HTERT RPE-1 (cell line): ENCODE measurements around the gene MSRB3.

Experiments used
- in situ Hi-C: fragments of 300-500 bp; cut with MboI; formaldehyde crosslinking; loops from 4 replicates; pipeline ENCODE4 v1.14.3; 2020; ENCODE audit warnings: low sequenced_read_pairs

Gene MSRB3

DNA sequence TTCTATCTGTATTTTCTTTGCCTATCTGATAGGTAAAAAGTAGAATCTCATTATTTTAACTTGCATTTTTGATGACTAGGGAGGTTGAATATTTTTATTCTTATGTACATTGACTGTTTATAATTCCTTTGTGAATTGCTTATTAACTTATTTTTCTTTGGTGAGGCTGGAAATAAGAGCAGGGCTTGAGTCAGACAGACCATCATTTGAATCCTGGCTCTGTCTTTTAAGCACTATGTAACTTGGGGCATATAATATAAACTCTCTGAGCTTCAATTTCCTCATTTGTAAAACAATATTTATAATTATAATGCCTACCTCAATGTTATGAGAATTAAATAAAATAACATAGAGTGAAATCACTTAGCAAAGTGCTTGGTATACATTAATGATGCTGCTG lies 108.9 kb downstream of the MSRB3 start:
- in situ Hi-C loops = no loop called here

GRCh38 chr12:65389436-65389835 lies 111.0 kb downstream of the MSRB3 start:
- in situ Hi-C loops = no loop called here

- in situ Hi-C loops = no loop called here
Observed at GRCh38 chr12:65391711-65392110, 113.2 kb downstream of the MSRB3 start.

GRCh38 chr12:65392491-65392890 lies 114.0 kb downstream of the MSRB3 start:
- in situ Hi-C loops = no loop called here

GRCh38 chr12:65403188-65403587 lies 124.7 kb downstream of the MSRB3 start:
- in situ Hi-C loops = no loop called here

GRCh38 chr12:65407388-65408149 lies 129.1 kb downstream of the MSRB3 start:
- in situ Hi-C loops = no loop called here

GRCh38 chr12:65408441-65408840 lies 130.0 kb downstream of the MSRB3 start:
- in situ Hi-C loops = no loop called here

DNA sequence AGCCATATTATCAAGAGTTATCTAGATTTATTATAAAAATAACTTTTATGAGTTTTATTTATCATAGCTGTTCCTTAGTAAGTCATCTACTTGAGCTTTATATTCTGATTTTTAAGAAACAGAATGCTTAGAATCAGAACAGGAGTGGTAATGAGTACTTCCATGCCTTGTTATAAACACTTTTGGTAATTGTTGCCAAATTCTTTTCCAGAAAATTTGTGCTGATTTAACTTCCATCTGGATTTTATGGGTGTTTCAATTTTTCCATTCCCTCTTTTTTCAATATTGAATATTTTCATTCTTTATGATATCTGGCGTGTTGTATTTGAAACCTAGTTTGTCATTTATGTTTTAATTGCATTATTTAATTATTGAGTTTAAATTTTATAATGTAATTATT lies 131.2 kb downstream of the MSRB3 start:
- in situ Hi-C loops = no loop called here

- in situ Hi-C loops = no loop called here
Observed at GRCh38 chr12:65411171-65411570, 132.7 kb downstream of the MSRB3 start.

DNA sequence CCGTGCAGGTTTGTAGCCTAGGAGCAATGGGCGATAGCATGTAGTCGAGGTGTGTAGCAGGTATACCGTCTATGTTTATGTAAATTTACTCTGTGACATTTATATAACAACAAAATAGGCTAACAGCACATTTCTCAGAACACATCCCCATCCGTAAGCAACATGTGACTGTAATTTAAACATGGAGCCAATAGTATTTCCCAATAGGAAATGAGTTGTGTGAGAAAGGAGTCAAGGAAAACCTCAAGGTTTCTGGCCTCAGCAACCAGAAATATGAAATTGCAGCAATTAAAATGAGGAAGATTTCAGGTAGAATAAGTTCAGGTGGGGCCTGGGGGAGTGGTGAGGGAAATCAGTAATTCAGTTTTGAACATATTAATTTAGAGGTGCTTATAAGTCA lies 136.0 kb downstream of the MSRB3 start:
- in situ Hi-C loops = no loop called here

DNA sequence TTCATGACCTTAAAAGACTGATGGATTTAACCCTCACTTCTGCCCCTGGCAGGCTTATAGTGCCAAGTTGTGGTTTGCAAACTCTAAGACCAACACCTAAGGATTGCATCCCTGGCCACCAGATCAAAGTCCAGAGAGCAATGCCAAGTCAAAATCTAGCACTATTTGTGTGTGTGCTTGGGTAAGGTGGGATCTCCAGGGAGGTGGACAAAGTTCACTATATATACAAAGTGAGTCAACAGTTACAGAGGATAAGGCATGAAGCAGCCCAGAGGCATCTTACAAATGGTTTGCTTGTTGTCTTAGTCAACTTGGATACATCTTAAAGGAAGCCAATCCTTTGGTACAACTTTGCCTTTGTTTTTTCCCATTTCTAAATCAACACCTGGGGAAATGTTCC lies 137.3 kb downstream of the MSRB3 start:
- in situ Hi-C loops = no loop called here

DNA sequence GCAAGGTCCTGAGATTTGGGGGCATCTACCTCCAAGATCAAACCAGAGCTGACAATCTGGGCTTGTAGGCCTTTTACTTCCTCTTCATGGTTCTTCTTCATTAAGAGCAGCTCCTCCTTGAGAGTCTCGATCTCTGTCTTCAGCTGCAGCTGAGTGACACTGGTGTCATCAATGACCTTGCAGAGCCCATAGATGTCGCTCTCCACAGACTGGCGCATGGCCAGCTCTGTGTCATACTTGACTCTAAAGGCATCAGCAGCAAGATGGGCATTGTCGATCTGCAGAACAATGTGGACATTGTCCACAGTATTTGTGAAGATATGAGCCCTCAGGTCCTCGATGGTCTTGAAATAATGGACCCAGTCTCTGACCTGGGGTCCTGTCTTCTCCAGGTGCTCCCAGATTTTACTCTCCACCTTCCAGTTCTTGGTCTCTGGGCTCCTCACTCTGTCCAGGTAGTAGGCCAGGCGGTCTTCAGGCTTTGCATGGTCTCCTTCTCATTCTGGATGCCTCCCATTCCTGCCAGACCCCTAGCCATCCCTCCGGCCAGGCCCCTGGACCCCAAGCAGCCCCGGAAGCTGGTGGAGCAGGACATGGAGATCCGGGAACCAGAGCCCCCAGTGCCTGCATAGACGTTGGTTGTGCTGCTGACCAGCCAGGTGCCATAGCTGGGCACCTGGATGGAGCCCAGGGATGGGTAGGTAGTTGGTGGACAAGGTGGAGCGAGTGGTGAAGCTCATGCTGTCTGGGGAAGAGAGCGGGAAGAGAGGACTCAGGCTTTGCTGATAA lies 141.0 kb downstream of the MSRB3 start:
- in situ Hi-C loops = no loop called here

- in situ Hi-C loops = no loop called here
Observed at GRCh38 chr12:65420941-65421340, 142.5 kb downstream of the MSRB3 start.

- in situ Hi-C loops = no loop called here
Observed at GRCh38 chr12:65427646-65428045, 149.2 kb downstream of the MSRB3 start.

DNA sequence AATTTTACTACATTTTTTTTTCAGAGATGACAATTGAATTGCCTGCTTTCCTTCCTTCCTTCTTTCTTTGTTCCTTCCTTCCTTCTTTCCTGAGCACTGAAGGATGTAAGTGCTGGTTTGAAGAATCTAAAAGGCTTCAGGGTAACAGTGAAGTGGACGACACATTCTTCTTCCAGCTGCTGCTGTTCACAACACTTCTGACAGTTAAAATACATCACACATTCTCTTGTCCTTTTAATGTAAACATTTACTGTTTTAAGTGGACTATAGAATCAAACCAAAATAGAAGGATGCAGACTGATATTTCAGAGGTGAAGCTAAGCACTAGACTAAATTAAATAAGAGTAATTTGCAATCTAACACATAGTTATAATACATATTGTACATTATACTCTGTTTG lies 151.5 kb downstream of the MSRB3 start:
- in situ Hi-C loops = no loop called here

GRCh38 chr12:65430571-65431306 lies 152.3 kb downstream of the MSRB3 start:
- in situ Hi-C loops = no loop called here

DNA sequence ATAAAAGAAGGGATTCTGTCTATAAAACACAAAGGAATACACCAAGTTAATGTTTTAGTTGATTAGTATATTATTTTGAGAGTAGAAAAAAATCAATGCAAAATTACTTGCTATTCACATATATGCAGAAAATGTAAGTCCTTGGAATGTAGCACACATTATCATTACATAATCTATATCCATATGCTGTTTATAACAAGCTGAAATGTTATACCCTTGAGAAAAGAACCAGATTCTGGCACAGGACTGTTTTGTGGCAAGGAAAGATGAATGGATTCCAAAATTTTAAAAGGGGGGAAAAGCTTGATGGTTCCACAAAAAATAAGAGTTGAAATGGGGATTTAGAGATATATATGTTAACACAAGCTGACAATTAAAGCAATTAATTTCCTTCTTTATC lies 153.6 kb downstream of the MSRB3 start:
- in situ Hi-C loops = no loop called here

GRCh38 chr12:65432651-65433050 lies 154.2 kb downstream of the MSRB3 start:
- in situ Hi-C loops = no loop called here

DNA sequence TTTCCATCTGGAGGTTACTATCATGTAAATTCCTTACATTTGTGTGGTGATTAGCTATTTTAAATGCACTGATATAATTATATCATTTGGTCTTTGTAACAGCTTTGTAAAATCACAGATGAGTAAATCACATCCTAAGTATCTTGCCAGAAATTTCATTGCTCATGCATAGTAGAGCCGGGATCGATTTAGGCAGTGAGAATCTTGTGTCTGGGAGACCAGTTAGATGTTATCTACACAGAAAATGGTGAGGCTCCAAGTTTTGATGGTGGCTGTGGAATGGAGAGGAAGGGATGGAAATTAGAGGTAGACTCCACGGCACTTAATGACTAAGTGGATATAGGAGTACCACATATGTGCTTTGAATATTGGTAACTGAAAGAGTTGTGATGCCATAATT lies 156.3 kb downstream of the MSRB3 start:
- in situ Hi-C loops = no loop called here

DNA sequence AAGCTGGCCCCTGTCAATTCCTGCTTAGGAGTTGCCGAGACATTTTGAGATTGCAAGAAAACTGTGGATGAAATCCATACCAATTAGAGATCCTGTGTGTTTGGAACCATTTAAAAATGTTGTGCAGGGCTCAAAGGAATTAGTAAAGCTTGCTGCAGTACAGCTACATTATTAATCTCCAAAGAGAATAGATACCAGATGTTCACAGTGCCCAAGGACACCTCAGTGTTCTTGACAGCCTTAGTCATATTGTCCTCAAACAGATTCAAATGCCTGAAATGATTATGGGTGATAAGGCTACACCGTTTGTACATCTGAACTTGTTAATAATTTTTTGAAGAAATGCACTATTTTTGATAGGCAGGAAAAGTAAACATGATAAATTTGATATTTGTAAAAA lies 164.6 kb downstream of the MSRB3 start:
- in situ Hi-C loops = no loop called here

GRCh38 chr12:65444996-65445395 lies 166.5 kb downstream of the MSRB3 start:
- in situ Hi-C loops = no loop called here

DNA sequence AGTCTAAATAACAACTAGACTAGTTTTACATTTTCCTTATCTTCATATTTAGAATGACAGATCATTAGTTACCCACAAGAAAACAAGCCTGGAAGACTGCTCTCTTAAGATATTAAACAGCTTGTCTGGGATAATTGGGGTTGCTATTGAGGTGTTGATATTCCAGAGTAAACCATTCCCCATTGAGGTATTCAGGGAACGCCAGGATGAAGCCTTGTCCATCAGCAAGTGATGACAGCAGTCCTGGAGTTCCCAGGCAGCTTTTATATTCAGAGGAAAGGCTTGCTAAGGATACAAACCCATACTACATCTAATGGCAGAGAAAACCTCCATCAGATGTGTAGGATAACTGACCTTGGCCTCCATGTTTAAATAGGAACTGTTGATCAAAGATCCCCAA lies 168.4 kb downstream of the MSRB3 start:
- in situ Hi-C loops = no loop called here
